Measurements from ENCODE around the gene AGRN. TPM values are rescaled to one million over a fixed set of nuclear protein-coding genes. Genes with fewer than 3 reads are reported as not detected.

AGRN gene
- total RNA-seq, 3 donors from 2014 or later = 32.0 to 54.4 (median 40.6) TPM

DNA sequence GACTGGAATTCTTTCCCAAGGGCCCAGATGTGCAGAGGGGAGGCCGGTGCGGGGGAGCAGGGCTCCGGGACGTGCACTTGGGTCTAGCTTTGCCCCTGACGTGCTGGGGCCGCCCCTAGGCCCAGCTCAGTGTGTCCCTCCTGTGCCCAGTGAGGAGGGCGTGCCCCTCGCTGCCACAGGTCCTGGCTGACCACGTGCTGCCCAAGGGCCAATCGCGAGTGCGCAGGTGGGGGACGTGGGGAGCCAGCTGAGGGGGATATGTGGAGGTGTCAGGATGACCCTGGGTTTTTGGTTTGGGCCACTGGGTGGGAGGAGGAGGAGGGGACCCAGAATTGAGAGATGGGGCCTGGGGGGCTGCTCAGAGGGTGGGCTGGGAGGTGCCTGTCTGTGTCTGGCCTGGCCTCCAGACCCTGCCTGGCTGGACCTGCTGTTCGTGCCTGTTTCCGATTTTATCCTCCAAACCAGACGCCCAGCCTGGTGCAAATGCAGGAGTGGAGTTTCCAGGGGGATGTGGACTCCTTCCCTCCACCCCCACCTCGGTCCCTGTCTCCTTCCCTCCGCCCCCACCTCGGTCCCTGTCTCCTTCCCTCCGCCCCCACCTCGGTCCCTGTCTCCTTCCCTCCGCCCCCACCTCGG lies 60.3 kb downstream of the AGRN start:
- ATAC-seq (peak; percentile 81), DNase-seq (peak in 2 of 3 donors; percentile 64 to 79)
- peaks cover 13% of the 10 kb centered on the region for H3K4me1 ChIP-seq (ENCODE audit: low read depth)
- TF ChIP-seq, protein P1, sequence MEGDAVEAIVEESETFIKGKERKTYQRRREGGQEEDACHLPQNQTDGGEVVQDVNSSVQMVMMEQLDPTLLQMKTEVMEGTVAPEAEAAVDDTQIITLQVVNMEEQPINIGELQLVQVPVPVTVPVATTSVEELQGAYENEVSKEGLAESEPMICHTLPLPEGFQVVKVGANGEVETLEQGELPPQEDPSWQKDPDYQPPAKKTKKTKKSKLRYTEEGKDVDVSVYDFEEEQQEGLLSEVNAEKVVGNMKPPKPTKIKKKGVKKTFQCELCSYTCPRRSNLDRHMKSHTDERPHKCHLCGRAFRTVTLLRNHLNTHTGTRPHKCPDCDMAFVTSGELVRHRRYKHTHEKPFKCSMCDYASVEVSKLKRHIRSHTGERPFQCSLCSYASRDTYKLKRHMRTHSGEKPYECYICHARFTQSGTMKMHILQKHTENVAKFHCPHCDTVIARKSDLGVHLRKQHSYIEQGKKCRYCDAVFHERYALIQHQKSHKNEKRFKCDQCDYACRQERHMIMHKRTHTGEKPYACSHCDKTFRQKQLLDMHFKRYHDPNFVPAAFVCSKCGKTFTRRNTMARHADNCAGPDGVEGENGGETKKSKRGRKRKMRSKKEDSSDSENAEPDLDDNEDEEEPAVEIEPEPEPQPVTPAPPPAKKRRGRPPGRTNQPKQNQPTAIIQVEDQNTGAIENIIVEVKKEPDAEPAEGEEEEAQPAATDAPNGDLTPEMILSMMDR (IDR thresholded peaks at IDR 0.05) = no peak
- H3K9me3 ChIP-seq = no peaks in the 10 kb centered on the region
- intact Hi-C loops (cut with DNase I, micrococcal nuclease) = no loop called here
- no peak overlapping the region for H3K4me3 ChIP-seq
- H3K36me3 ChIP-seq (ENCODE audit: low read depth) = no peaks in the 10 kb centered on the region

DNA sequence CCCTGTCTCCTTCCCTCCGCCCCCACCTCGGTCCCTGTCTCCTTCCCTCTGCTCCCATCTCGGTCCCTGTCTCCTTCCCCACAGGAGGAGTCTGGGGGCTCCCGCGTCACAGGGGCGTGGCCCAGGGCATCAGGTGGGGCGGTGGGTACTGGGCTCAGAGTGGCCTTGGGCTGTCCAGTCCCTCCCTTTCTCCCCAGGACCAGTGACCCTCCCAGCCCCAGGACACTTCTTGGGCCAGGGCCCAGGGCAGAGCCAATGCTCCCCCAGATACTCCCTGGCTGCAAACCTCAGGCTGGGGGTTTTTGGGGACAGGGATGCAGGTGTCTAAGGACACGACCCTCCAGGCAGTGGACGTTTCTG lies 61.0 kb downstream of the AGRN start:
- H3K9me3 ChIP-seq = no peaks in the 10 kb centered on the region
- intact Hi-C loops (cut with DNase I, micrococcal nuclease) = no loop called here
- DNase-seq (peak in 2 of 3 donors; percentile 39 to 56), ATAC-seq (no peak)
- TF ChIP-seq, protein P1 (IDR thresholded peaks at IDR 0.05) = no peak
- peaks cover 13% of the 10 kb centered on the region for H3K4me1 ChIP-seq (ENCODE audit: low read depth)
- no peak overlapping the region for H3K4me3 ChIP-seq
- no peaks in the 10 kb centered on the region for H3K36me3 ChIP-seq (ENCODE audit: low read depth)

DNA sequence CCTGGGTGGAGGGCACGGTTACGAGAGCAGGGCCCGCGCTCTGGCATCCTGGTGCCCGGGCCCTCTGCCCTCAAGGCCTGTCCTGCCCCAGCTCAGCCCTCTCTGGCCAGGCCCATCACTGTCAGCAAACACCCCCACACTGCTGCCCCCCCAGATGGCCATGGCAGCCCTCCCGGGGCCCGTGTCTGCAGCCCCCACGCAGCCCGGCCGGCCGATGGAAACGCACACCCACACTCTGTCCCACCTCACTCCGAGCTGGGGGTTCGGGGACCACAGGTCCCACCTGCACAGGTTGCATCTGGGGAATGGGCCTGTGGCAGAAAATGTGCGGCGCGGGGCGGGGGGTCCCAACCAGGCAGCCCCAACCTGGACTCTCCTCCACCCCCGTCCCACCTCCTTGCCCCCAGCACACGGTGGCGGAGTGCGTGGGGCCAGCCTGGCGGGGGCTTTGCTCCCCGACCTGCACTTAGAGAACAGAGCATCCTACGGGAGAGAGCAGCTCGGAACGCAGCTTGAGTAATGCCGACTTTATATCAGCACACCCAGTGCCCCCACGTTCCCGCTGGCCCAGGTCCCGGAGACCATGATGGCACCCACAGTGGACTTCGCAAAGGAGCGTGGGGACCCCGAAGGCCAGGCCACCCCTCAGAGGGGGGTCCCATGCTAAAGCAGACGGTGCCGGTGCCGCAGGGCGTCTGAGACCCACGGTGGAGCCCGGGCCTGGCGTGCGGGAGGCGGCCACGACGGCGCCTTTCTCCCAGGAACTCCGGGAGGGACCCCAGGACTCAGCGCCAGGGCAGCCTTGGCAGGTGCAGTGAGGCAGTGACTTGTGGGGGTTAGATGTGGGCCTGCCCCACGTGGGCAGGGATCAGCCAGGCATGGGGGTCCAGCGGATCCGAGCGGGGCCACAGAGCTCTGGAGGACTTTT lies 61.7 kb downstream of the AGRN start:
- Histone ChIP-seq H3K36me3 (ENCODE audit: low read depth) (no peaks in the 10 kb centered on the region), H3K9me3 (no peaks in the 10 kb centered on the region), H3K4me3 (no peak overlapping the region), H3K4me1 (ENCODE audit: low read depth) (peaks cover 13% of the 10 kb centered on the region)
- ATAC-seq (no peak), DNase-seq (peak in 2 of 3 donors; percentile 30 to 50)
- TF ChIP-seq, protein P1 (IDR thresholded peaks at IDR 0.05) = no peak
- intact Hi-C loops (cut with DNase I, micrococcal nuclease) = no loop called here

DNA sequence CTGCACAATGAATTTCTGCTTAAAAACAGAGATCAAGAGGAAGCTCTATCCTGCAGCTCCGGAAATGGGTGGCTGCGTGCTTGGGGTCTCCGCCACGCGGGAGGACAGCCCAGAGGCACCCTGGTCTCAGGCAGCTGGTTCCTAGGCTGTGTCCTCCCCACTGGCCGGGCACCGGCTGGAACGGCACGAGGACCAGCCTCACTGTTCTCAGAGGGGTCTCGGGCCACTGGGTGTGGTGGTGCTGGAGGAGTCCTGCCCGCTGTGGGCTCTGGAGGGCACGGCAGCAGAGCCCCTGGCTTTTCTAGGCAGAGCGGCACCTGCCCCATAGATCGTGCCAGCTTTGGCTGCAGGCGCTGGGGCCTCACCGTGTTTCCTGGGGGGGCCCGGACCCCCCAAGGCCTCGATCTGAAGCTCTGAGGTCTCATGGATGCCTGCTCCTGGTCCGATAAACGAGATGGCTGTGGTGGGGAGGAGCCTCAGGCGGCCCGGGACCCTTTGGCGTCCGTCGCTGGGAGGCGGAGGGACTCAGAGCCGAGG lies 62.4 kb downstream of the AGRN start:
- no peak overlapping the region for H3K4me3 ChIP-seq
- H3K9me3 ChIP-seq = no peaks in the 10 kb centered on the region
- H3K36me3 ChIP-seq (ENCODE audit: low read depth) = no peaks in the 10 kb centered on the region
- TF ChIP-seq, protein P1 (IDR thresholded peaks at IDR 0.05) = no peak
- H3K4me1 ChIP-seq (ENCODE audit: low read depth) = peaks cover 13% of the 10 kb centered on the region
- ATAC-seq = no peak
- DNase-seq = peak in 2 of 3 donors; percentile 22 to 48
- intact Hi-C loops (cut with DNase I, micrococcal nuclease) = no loop called here

DNA sequence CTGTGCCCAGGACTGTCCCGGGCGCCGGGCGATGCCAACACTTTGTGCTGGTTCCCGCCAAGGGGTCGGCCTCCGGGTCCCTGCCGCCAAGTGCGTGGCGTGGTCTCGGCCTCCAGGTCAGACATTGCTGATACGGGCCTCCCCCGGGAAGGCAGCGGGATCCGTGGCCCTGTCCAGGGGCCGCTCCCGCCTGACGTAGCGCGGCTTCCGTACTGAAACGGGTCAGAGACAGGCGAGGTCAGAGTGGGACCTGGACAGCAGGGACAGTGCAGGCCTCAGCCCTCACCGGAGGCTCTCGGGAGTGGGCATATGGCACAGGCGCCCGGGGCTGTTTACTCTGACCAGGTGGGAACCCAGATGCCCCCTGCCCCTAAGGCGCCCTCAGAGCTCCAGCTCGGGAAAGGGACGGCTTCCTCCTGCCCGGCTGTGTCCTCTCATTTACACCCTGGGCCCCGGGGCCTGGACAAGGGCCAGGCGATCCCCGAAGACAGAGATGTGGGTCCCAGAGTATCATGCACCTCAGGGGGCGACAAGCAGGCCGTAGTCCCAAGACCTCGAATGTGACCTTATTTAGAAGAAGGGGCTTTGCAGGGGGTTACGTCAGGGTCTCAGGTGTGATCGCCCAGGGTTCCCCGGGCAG lies 63.0 kb downstream of the AGRN start:
- Histone ChIP-seq H3K9me3 (no peaks in the 10 kb centered on the region), H3K4me1 (ENCODE audit: low read depth) (peaks cover 13% of the 10 kb centered on the region), H3K4me3 (no peak overlapping the region), H3K36me3 (ENCODE audit: low read depth) (no peaks in the 10 kb centered on the region)
- TF ChIP-seq, protein P1 (IDR thresholded peaks at IDR 0.05) = no peak
- ATAC-seq (no peak), DNase-seq (peak in 2 of 3 donors; percentile 25 to 52)
- intact Hi-C loops (cut with DNase I, micrococcal nuclease) = no loop called here
